Measurements from ENCODE around the gene PDE11A. TPM values are rescaled to one million over a fixed set of nuclear protein-coding genes. Genes with fewer than 3 reads are reported as not detected.

The PDE11A gene
- total RNA-seq, 1 donor from 2014 or later, result 2.4 TPM

DNA sequence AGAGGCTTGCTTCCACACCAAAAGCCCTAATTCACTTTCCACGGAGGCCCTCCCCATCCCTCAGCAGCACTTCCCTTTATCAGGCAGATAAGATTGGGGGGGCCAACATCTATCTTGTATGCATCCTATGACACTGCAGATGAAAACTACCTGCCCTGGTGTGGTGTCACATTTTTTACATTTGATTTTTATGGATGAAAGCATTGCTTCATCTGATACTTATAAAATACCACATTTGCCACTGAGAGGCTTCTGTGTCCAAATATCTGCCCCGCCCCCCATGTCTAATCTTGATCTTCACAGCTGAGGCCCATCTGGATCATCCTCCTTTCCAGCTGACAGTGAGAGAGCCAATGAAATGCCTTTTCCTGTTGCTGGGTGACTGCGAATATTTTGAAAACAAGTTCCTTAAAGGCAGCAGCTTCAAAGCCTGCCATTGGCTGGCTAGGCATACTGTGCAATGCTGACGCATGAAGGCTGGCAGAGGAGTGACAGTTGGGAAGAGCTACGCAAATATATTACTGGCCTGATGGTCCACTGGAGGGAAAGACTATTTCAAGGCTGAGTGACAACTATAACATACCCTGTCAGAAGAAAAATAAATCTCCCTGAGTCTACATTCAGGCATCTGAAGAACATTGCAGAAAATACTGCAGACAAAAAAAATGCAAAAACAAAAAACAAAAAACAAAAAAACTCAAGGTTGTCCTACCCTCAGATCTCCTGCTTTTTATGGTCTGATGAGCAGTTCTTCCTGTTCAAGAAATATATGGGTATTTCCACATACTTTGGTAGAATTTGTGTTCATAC, 318.7 kb downstream of the PDE11A start:
- intact Hi-C loops (cut with DNase I), result no loop called here
- ATAC-seq (peak; percentile 95), DNase-seq (ENCODE audit: low spot score) (peak; percentile 69)

DNA sequence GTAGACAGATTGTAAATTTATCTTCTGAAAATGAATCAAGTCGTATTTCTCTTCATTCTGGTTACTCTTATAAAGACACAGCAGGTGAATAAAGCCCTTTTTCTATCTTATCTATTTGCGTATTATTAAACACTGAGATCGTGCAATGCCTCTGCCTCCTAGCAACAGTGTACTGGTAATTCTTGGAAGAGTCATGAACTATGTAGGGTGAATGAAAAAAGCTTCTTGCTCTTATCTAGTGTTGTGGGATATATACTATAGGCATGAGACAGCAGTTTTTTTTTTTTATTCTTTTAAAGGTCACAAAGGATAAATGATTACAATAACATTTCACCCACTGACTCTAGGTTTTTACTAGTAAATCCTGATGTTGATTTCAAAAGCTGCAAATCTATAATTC, 324.2 kb downstream of the PDE11A start:
- DNase-seq (ENCODE audit: low spot score), result no peak
- intact Hi-C loops (cut with DNase I), result no loop called here

DNA sequence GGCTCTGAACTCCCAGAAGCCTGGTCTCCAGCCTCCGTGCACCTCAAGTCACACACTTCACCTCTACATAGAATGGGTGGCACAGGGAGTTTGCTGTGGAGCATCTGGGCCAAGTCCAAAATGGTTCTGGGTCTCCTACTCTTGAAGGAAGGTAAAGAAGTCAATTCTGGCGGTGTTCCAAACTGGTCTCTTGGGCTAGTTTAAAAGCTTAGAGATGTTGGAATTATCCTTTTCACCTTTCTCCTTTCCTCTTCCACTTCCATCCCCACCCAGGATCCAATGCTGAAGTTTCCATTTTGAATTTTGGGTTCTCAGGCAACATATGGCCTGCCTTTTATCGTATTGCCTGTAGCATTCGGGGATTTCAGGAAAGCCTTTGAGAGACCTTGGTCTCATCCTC, 325.2 kb downstream of the PDE11A start:
- ATAC-seq (no peak), DNase-seq (ENCODE audit: low spot score) (no peak)
- intact Hi-C loops (cut with DNase I), result no loop called here

More for the DNA sequence above, 324.2 kb downstream of the PDE11A start:
- no peak for ATAC-seq

GRCh38 chr2:177746358-177746757, 326.2 kb downstream of the PDE11A start:
- DNase-seq (ENCODE audit: low spot score) (no peak), ATAC-seq (no peak)
- intact Hi-C loops (cut with DNase I), result no loop called here

- intact Hi-C loops (cut with DNase I), result no loop called here
- DNase-seq (ENCODE audit: low spot score), result no peak
- ATAC-seq, result no peak
Observed at GRCh38 chr2:177745531-177745930, 327.0 kb downstream of the PDE11A start.

DNA sequence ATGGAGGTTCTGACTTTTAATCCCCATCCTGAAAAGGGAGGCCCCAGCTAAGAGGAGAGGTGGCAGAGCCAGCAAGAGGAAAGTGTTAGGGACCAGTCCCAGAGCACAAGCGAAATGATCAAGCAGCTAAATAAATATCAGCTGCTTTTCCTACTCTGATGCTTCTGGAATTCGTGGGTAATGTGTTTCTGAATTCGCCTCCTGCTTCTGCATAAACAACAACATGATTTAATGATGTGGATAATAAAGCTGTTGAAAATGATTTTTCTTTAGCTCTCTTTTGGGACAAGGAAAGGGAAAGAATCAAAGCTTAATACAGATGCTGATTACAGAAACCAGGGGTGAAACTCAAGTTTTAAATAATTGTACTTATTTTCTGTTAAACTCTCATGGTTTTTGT, 329.7 kb downstream of the PDE11A start:
- intact Hi-C loops (cut with DNase I), result no loop called here
- ATAC-seq (peak; percentile 27), DNase-seq (ENCODE audit: low spot score) (no peak)

- intact Hi-C loops (cut with DNase I), result no loop called here
- DNase-seq (ENCODE audit: low spot score) (no peak), ATAC-seq (no peak)
Observed at GRCh38 chr2:177741866-177742265, 330.7 kb downstream of the PDE11A start.

DNA sequence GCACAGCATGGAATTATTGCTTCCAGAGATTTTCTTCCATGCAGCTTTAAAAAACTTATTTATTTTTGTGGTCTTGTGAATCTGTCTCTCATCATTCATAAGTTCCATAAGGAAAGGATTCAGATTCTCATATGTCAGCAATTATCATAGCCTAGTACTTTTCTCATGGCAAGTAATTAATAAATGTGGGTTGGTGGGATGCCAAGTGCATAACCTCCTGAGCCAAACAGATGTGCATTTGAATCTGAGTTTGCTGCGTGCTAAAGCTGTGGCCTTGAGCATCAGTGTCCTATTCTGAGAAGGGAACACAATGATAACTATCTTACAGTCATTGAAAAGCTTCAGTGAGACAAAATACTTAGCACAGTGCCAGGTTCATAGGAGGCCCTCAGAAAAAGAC, 331.9 kb downstream of the PDE11A start:
- ATAC-seq (peak; percentile 52), DNase-seq (ENCODE audit: low spot score) (no peak)
- intact Hi-C loops (cut with DNase I), result no loop called here

- ATAC-seq, result peak; percentile 85
- no peak for DNase-seq (ENCODE audit: low spot score)
- intact Hi-C loops (cut with DNase I), result no loop called here
Observed at GRCh38 chr2:177738461-177739235, 333.9 kb downstream of the PDE11A start.

DNA sequence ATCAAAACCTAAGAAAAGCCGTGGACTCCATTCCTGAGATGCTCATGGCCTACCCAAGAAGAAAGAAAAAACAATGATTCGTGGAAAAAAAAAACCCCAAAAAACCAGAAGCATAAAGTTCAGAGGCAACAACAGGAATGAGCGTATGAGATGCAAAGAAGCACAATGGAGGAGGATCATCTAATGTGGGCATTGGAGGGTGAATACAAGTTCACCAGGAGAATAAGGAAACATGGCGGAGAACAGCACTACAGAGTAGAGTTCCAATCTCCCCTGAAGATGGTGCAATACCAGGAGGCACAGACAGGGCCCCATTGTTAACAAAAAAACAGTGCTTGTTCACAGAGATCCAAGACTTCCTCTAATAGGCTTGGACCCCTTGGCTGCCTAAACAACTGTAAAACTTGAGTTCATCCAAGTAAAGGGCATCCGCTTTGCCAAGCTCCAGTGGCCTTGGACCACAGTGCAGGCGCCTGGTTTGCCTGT, 337.2 kb downstream of the PDE11A start:
- DNase-seq (ENCODE audit: low spot score), result no peak
- intact Hi-C loops (cut with DNase I), result no loop called here
- ATAC-seq, result no peak

GRCh38 chr2:177733322-177733855, 339.2 kb downstream of the PDE11A start:
- no peak for DNase-seq (ENCODE audit: low spot score)
- intact Hi-C loops (cut with DNase I), result no loop called here
- no peak for ATAC-seq

DNA sequence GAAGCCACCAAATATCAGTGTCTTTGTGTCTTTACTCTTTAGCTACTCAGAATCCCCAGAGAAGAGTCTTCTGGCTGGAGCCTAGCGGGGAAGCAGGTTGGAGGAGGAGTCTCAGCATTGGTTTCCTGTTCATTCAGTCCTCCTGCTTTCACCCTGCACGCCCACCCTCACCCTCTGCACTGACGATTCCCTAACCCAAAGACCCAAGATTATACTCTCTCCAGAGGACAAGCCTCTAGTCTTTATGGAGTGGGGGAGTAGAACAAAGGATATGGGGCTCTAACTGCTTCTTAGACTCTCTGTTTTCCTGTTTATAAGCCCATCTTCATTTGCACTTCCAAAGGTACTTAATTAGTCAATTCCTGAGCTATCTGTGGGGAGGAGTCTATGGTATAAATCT, 341.2 kb downstream of the PDE11A start:
- no peak for DNase-seq (ENCODE audit: low spot score)
- intact Hi-C loops (cut with DNase I), result no loop called here
- ATAC-seq, result no peak

DNA sequence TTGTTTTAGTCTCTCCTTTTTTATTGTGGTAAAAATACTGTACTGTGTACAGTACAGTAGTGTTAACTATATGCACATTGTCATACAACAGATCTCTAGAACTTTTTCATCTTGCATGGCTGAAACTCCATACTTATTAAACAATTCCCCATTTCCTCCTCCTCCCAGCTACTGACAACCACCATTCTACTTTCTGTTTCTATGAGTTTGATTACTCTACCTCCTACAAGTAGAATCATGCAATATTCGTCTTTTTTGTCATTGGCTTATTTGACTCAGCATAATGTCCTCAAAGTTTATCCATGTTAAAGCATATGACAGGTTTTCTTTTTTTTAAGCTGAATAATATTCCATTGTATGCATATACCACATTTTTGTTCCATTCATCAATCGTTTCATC, 341.8 kb downstream of the PDE11A start:
- ATAC-seq (no peak), DNase-seq (ENCODE audit: low spot score) (no peak)

DNA sequence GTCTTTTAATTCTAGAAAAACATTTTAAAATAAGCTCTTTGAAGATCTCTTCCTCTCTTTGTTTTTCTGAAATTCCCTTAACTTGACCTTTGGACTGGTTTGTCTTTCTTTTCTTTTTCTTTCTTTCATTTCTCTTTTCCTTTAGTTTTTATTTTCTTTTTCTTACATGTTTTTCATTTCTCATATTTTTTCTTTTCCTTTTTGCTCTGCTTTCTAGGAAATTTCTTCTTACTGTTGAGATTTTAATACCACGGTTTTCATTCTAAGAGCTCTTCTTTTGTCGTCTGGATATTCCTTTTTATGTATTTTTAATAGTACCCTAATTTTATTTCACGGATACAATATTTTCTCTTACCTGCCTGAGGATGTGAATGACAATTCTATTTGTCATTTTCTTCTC, 342.2 kb downstream of the PDE11A start:
- ATAC-seq (no peak), DNase-seq (ENCODE audit: low spot score) (no peak)
- intact Hi-C loops (cut with DNase I), result no loop called here

More for the DNA sequence above, 341.8 kb downstream of the PDE11A start:
- intact Hi-C loops (cut with DNase I), result no loop called here

DNA sequence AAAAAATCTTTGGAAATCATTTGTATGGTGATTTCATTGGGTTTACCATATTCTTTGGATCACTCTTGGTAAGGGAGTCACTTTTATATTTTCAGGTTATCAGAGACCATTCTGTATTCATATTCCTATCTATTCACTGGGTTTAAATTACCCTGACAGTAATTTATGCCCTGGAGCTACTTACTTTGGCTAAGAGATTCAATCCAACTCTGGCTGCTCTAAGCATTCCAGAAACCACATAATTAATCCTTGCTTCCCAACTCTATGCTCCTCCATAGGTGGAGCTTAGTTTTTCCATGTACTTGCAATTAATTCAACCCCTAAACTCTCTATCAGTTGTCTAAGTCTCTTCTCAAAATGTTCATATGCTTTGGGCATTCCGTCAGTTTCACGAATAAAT, 343.7 kb downstream of the PDE11A start:
- intact Hi-C loops (cut with DNase I), result no loop called here
- ATAC-seq (no peak), DNase-seq (ENCODE audit: low spot score) (no peak)

DNA sequence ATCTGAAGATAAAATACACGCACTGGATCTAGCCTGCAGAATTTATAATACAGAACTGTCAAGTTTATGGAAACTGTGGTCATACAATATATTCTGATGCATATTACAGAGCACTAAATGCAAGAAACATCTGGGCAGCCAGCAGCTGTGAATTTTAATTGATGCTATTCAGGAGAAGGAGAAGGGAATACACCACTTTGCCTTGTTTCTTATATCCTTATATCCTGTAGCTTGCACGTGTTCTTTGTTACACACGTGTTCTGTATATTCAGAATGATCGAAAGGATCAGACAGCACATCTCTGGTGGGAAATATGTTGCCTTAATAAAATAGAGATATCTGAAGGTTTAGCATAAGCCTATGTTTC, 344.2 kb downstream of the PDE11A start:
- ATAC-seq (no peak), DNase-seq (ENCODE audit: low spot score) (no peak)
- intact Hi-C loops (cut with DNase I), result no loop called here

- intact Hi-C loops (cut with DNase I), result no loop called here
- no peak for ATAC-seq
- no peak for DNase-seq (ENCODE audit: low spot score)
Observed at GRCh38 chr2:177727577-177728398, 344.8 kb downstream of the PDE11A start.

DNA sequence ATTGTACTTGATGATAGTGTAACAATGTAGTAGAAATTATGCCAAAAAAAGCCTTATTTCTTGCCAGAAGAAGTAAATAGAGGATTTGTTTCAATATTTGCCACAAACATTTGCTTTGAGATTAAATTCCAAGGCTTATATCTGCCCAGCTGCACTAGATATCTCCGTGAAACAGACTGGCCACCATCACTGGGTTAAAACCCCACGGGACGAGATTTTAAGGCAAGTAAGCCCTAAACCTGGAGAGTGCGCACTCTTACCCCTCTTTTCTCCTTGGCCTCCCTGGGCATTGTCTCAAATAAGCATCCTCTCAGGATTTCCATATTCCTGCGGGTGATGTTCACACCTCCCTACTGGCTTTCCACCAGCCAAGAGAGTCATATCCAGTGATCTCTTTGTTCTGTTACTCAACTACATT, 345.6 kb downstream of the PDE11A start:
- intact Hi-C loops (cut with DNase I), result no loop called here
- DNase-seq (ENCODE audit: low spot score) (no peak), ATAC-seq (peak; percentile 85)

Measured in sciatic nerve (tissue), 2 donors.